ENCODE measurements around the gene ANKS6. TPM values are rescaled to one million over a fixed set of nuclear protein-coding genes. Genes with fewer than 3 reads are reported as not detected.

ANKS6 gene
- total and polyA plus RNA-seq, 2 of the 4 experiments (the other 2 are of a cell fraction) = 9.0 to 23.6 TPM

GRCh38 chr9:98829766-98830165 lies 33.4 kb upstream of the ANKS6 start:
- dilution Hi-C loops (cut with HindIII; ENCODE audit: low sequenced_read_pairs, unreplicated experiment) (loop anchor here (25.0 kb wide), 1 partner anchor 308 kb away; no protein-coding TSS in a partner anchor), intact Hi-C loops (cut with micrococcal nuclease) (no loop called here), in situ Hi-C loops (cut with MboI; ENCODE audit: low sequenced_read_pairs) (no loop called here)
- ChIA-PET CTCF (no interaction called here), POLR2A (ENCODE audit: unreplicated experiment) (no interaction called here)
- Histone ChIP-seq H2AK5ac (ENCODE audit: low read depth, low read length) (no peak overlapping the region), H3K9me3 (ENCODE audit: control insufficient read depth, insufficient read depth, low read length) (no peaks in the 10 kb centered on the region), H3K56ac (ENCODE audit: extremely low read depth, insufficient read depth, low read length) (no peak overlapping the region), H4K5ac (ENCODE audit: low read depth, low read length) (no peak overlapping the region), H3K4me2 (ENCODE audit: low read depth, low read length) (no peak overlapping the region), H2BK120ac (ENCODE audit: low read depth, low read length) (no peak overlapping the region), H3K36me3 (ENCODE audit: control insufficient read depth, insufficient read depth, low read length) (no peaks in the 10 kb centered on the region), H3K27ac (ENCODE audit: insufficient read depth, low read length) (no peak overlapping the region), H3K79me1 (ENCODE audit: low read depth in 1 of 2, low read length in 2 of 2) (no peaks in the 10 kb centered on the region), H2BK20ac (ENCODE audit: low read depth, low read length) (no peak overlapping the region), H3K9me1 (ENCODE audit: insufficient read depth, low read length) (peaks cover 2% of the 10 kb centered on the region; the same call in 1 of the 2 replicates), H3K18ac (ENCODE audit: low read depth, low read length) (no peak overlapping the region), H3K4ac (ENCODE audit: low read depth, low read length) (no peak overlapping the region), H2BK15ac (ENCODE audit: low read depth, low read length) (no peak overlapping the region), H4K8ac (ENCODE audit: low read depth in 2 of 2, low read length in 2 of 2) (no peak overlapping the region), H3K23ac (ENCODE audit: low read depth, low read length) (no peak overlapping the region), H3K14ac (replicated peaks; ENCODE audit: low read depth, low read length) (no peak overlapping the region), H2AK9ac (replicated peaks; ENCODE audit: low read depth, low read length, poor library complexity) (no peak overlapping the region), H3K9ac (ENCODE audit: low read depth, low read length) (no peak overlapping the region), H2BK5ac (ENCODE audit: low read depth, low read length, poor library complexity, severe bottlenecking) (no peak overlapping the region), H3K4me1 (ENCODE audit: control insufficient read depth, insufficient read depth, low read length) (no peaks in the 10 kb centered on the region), H2AFZ (replicated peaks; ENCODE audit: low read length, poor library complexity) (no peak overlapping the region), H4K91ac (ENCODE audit: insufficient read depth, low read depth, low read length) (no peak overlapping the region), H3K27me3 (ENCODE audit: control insufficient read depth, insufficient read depth, low read length) (no peaks in the 10 kb centered on the region; the same call in 1 of the 2 replicates), H3K4me3 (ENCODE audit: insufficient read depth, low read depth, low read length) (no peak overlapping the region), H4K20me1 (ENCODE audit: insufficient read depth, low read length) (no peaks in the 10 kb centered on the region; the same call in 1 of the 2 replicates)
- BruUV-seq (replicated peaks) = no TSS peak
- DNase-seq = no peak
- WGBS, 2 experiments (ENCODE audit: extremely low coverage in 2 of 2, insufficient read length in 1 of 2) = no CpG with 5 or more reads among the region's 5 CpGs
- TF ChIP-seq MAZ (IDR thresholded peaks at IDR 0.05; ENCODE audit: borderline replicate concordance, low read depth, low read length) = no peak
- no peak for TF ChIP-seq CHD1 (IDR thresholded peaks at IDR 0.05; ENCODE audit: low read depth, low read length)
- no peak for TF ChIP-seq FOS (IDR thresholded peaks at IDR 0.05; ENCODE audit: low read depth, low read length)
- TF ChIP-seq MAFK (IDR thresholded peaks at IDR 0.05; ENCODE audit: low read depth, low read length) = no peak
- TF ChIP-seq RCOR1 (IDR thresholded peaks at IDR 0.05; ENCODE audit: insufficient replicate concordance, low read length) = no peak
- TF ChIP-seq SMC3 (IDR thresholded peaks at IDR 0.05; ENCODE audit: low read depth, low read length) = no peak
- no peak for TF ChIP-seq NFE2L2 (IDR thresholded peaks at IDR 0.05; ENCODE audit: low read depth, low read length)
- TF ChIP-seq CTCF (conservative IDR thresholded peaks at IDR 0.05; ENCODE audit: low read depth, low read length) = no peak
- TF ChIP-seq BHLHE40 (IDR thresholded peaks at IDR 0.05; ENCODE audit: low read depth, low read length) = no peak
- TF ChIP-seq ELK1 (IDR thresholded peaks at IDR 0.05; ENCODE audit: borderline replicate concordance, low read depth, low read length) = no peak
- TF ChIP-seq RAD21 (IDR thresholded peaks at IDR 0.05; ENCODE audit: low read length) = no peak
- TF ChIP-seq CEBPB (IDR thresholded peaks at IDR 0.05; ENCODE audit: low read depth, low read length) = no peak
- TF ChIP-seq POLR2A (IDR thresholded peaks at IDR 0.05; ENCODE audit: low read depth, low read length) = no peak
- no peak for TF ChIP-seq MXI1 (IDR thresholded peaks at IDR 0.05; ENCODE audit: borderline replicate concordance, low read depth, low read length)
- no peak for TF ChIP-seq RFX5 (IDR thresholded peaks at IDR 0.05; ENCODE audit: low read depth, low read length)
- TF ChIP-seq USF2 (IDR thresholded peaks at IDR 0.05; ENCODE audit: low read depth, low read length) = no peak
- no peak for ATAC-seq (ENCODE audit: low read depth)

All from IMR-90 (cell line).